Measurements from ENCODE around the gene STK17B.

STK17B gene

DNA sequence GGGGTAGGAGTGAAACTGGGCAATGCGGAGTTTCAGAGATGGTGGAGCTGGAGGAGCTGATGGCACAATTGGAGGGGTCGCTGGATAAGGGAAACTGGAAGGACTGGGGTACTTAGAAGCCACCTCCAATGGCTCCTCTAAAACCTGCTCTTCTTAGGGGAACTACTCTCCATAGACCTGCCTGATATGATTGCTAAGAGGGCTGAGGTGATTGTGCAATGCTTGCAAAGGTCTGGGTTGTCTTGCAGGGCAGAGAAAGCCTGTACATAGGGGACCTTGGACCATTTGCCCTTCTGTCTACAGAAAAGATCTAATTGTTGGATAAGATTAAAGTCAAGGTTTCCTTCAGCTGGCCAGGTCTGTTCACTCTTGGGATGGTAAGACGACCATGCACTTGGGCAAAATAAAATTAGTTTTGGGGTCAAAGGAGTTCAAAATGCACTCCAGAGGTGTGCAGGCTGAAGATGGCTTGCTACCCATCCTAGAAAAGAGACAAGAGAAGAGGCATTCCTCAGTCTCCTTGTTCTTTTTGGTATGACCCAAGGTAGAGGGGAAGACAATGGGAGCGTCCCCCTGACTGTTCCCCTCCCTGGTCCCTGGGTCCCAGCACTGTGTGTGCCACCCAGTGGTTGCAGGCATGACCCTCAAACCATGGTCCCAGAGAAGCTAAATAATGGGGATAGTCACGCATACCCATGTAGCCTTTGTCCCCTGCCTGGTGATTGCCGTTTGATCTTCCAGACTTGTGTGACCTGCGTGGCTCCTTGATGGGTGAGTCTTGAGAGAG is 41.1 kb downstream of the STK17B start:
- H2BK120ac ChIP-seq (ENCODE audit: low read depth, low read length) = no peak overlapping the region
- no peak overlapping the region for H2BK5ac ChIP-seq (ENCODE audit: low read length)
- no peak for DNase-seq (ENCODE audit: low spot score)
- H2BK15ac ChIP-seq (ENCODE audit: low read length) = no peak overlapping the region
- H4K91ac ChIP-seq (ENCODE audit: low read depth, low read length, poor library complexity) = no peak overlapping the region
- H2BK12ac ChIP-seq (ENCODE audit: low read length) = no peak overlapping the region
- H3K9me3 ChIP-seq (replicated peaks in 1 of 2; ENCODE audit: control insufficient read depth in 2 of 2, insufficient read depth in 1 of 2, low read depth in 1 of 2, low read length in 2 of 2) = peaks cover 23 to 61% of the 10 kb centered on the region in 2 donors
- no CpG with 5 or more reads among the region's 7 CpGs for WGBS, 2 donors (ENCODE audit: extremely low coverage in 2 of 2, insufficient read length in 2 of 2, insufficient replicate concordance in 1 of 2)
- no peak overlapping the region for H3K4me2 ChIP-seq (ENCODE audit: insufficient read depth, low read length, poor library complexity, severe bottlenecking)
- no peaks in the 10 kb centered on the region for H3K4me1 ChIP-seq (ENCODE audit: control insufficient read depth in 2 of 2, insufficient read depth in 1 of 2, low read depth in 1 of 2, low read length in 2 of 2)
- peaks cover 0 to 2% of the 10 kb centered on the region in 2 donors for H3K36me3 ChIP-seq (replicated peaks in 1 of 2; ENCODE audit: control insufficient read depth in 2 of 2, insufficient read depth in 2 of 2, low read length in 2 of 2)
- no peak overlapping the region for H3K9ac ChIP-seq (ENCODE audit: low read depth, low read length, poor library complexity)
- no peaks in the 10 kb centered on the region for H3K79me1 ChIP-seq (ENCODE audit: low read depth, low read length)
- H3K18ac ChIP-seq (ENCODE audit: low read length) = no peak overlapping the region
- H2AFZ ChIP-seq (ENCODE audit: low read length) = no peak overlapping the region
- H2AK5ac ChIP-seq (ENCODE audit: low read depth, low read length) = no peak overlapping the region
- no peaks in the 10 kb centered on the region for H3K27me3 ChIP-seq (ENCODE audit: control insufficient read depth in 3 of 3, insufficient read depth in 3 of 3, low read depth in 1 of 3, low read length in 3 of 3)
- H4K8ac ChIP-seq (ENCODE audit: low read depth, low read length) = no peak overlapping the region
- H3K14ac ChIP-seq (ENCODE audit: low read length) = no peak overlapping the region
- peak overlapping the region in 1 of 2 donors; percentile 52 for H3K4me3 ChIP-seq (ENCODE audit: low read length in 2 of 2)
- no peak overlapping the region for H3K23ac ChIP-seq (ENCODE audit: low read depth, low read length, poor library complexity)
- no peak overlapping the region for H3K4ac ChIP-seq (ENCODE audit: low read length)
- no peak overlapping the region for H3K27ac ChIP-seq (replicated peaks; ENCODE audit: low read length)

DNA sequence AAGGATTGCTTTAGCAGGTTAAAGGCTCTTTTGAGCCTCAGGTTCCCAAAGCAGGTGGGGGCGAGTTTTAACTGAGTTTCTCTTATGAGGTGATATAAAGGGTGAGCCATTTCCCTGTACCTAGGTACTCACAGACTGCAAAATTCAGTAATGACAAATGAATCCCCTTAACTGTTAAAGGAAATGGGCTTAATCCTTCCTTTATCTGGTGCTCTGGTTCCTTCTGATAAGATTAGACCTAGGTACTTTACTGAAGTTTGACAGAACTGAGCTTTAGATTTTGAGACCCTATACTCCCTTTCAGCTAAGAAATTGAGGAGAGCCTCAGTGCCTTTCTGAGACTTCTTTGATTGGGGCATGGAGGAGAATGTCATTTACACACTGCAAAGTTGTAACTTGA is 42.6 kb downstream of the STK17B start:
- Histone ChIP-seq H2AFZ (ENCODE audit: low read length) (no peak overlapping the region), H3K36me3 (replicated peaks in 1 of 2; ENCODE audit: control insufficient read depth in 2 of 2, insufficient read depth in 2 of 2, low read length in 2 of 2) (peaks cover 0 to 2% of the 10 kb centered on the region in 2 donors), H2BK12ac (ENCODE audit: low read length) (no peak overlapping the region), H3K4me1 (ENCODE audit: control insufficient read depth in 2 of 2, insufficient read depth in 1 of 2, low read depth in 1 of 2, low read length in 2 of 2) (no peaks in the 10 kb centered on the region), H3K23ac (ENCODE audit: low read depth, low read length, poor library complexity) (no peak overlapping the region), H3K18ac (ENCODE audit: low read length) (no peak overlapping the region), H3K4ac (ENCODE audit: low read length) (no peak overlapping the region), H3K14ac (ENCODE audit: low read length) (no peak overlapping the region), H3K4me2 (ENCODE audit: insufficient read depth, low read length, poor library complexity, severe bottlenecking) (no peak overlapping the region), H3K79me1 (ENCODE audit: low read depth, low read length) (no peaks in the 10 kb centered on the region), H2BK15ac (ENCODE audit: low read length) (no peak overlapping the region), H3K27ac (replicated peaks; ENCODE audit: low read length) (no peak overlapping the region), H2BK120ac (ENCODE audit: low read depth, low read length) (no peak overlapping the region), H4K91ac (ENCODE audit: low read depth, low read length, poor library complexity) (no peak overlapping the region), H4K8ac (ENCODE audit: low read depth, low read length) (no peak overlapping the region), H2AK5ac (ENCODE audit: low read depth, low read length) (no peak overlapping the region), H2BK5ac (ENCODE audit: low read length) (no peak overlapping the region), H3K9me3 (replicated peaks in 1 of 2; ENCODE audit: control insufficient read depth in 2 of 2, insufficient read depth in 1 of 2, low read depth in 1 of 2, low read length in 2 of 2) (peaks cover 22 to 56% of the 10 kb centered on the region in 2 donors), H3K27me3 (ENCODE audit: control insufficient read depth in 3 of 3, insufficient read depth in 3 of 3, low read depth in 1 of 3, low read length in 3 of 3) (no peaks in the 10 kb centered on the region), H3K9ac (ENCODE audit: low read depth, low read length, poor library complexity) (no peak overlapping the region), H3K4me3 (ENCODE audit: low read length in 2 of 2) (no peak overlapping the region)
- DNase-seq (ENCODE audit: low spot score) = no peak
- WGBS, 2 donors (ENCODE audit: extremely low coverage in 2 of 2, insufficient read length in 2 of 2, insufficient replicate concordance in 1 of 2) = no CpG with 5 or more reads among the region's 1 CpG

DNA sequence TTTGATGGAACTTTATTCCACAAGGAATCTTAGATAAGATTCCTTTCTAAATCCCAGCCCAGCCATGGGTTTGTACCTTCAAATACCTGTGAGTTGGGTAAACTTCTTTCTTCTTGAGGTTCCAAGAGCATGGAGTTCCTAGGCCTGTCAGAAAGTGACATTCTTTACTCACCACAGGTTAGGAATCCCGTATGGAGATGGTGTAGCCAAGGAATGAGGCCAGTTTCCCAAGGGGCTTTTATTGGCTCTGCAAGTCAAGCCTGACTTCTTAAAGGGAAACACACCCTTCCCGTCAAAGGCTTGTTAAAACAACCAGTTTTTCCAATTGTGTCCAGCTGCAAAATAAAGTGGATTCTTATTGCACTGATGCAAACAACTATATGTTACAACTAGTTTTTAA is 45.8 kb downstream of the STK17B start:
- H3K27me3 ChIP-seq (ENCODE audit: control insufficient read depth in 3 of 3, insufficient read depth in 3 of 3, low read depth in 1 of 3, low read length in 3 of 3) = no peaks in the 10 kb centered on the region
- H2BK12ac ChIP-seq (ENCODE audit: low read length) = no peak overlapping the region
- H2BK5ac ChIP-seq (ENCODE audit: low read length) = no peak overlapping the region
- H3K4me2 ChIP-seq (ENCODE audit: insufficient read depth, low read length, poor library complexity, severe bottlenecking) = no peak overlapping the region
- peaks cover 12 to 28% of the 10 kb centered on the region in 2 donors for H3K9me3 ChIP-seq (replicated peaks in 1 of 2; ENCODE audit: control insufficient read depth in 2 of 2, insufficient read depth in 1 of 2, low read depth in 1 of 2, low read length in 2 of 2)
- H3K4me1 ChIP-seq (ENCODE audit: control insufficient read depth in 2 of 2, insufficient read depth in 1 of 2, low read depth in 1 of 2, low read length in 2 of 2) = peaks cover 0 to 2% of the 10 kb centered on the region in 2 donors
- H3K27ac ChIP-seq (replicated peaks; ENCODE audit: low read length) = no peak overlapping the region
- no peak overlapping the region for H2BK15ac ChIP-seq (ENCODE audit: low read length)
- WGBS, 2 donors (ENCODE audit: extremely low coverage in 2 of 2, insufficient read length in 2 of 2, insufficient replicate concordance in 1 of 2) = no CpG with 5 or more reads among the region's 2 CpGs
- no peak overlapping the region for H3K4me3 ChIP-seq (ENCODE audit: low read length in 2 of 2)
- no peak overlapping the region for H4K91ac ChIP-seq (ENCODE audit: low read depth, low read length, poor library complexity)
- DNase-seq (ENCODE audit: low spot score) = no peak
- no peak overlapping the region for H3K14ac ChIP-seq (ENCODE audit: low read length)
- H3K79me1 ChIP-seq (ENCODE audit: low read depth, low read length) = no peaks in the 10 kb centered on the region
- no peak overlapping the region for H3K18ac ChIP-seq (ENCODE audit: low read length)
- H3K36me3 ChIP-seq (replicated peaks in 1 of 2; ENCODE audit: control insufficient read depth in 2 of 2, insufficient read depth in 2 of 2, low read length in 2 of 2) = peaks cover 0 to 2% of the 10 kb centered on the region in 2 donors
- H2AFZ ChIP-seq (ENCODE audit: low read length) = peak overlapping the region; percentile 70
- H2AK5ac ChIP-seq (ENCODE audit: low read depth, low read length) = no peak overlapping the region
- H2BK120ac ChIP-seq (ENCODE audit: low read depth, low read length) = no peak overlapping the region
- no peak overlapping the region for H4K8ac ChIP-seq (ENCODE audit: low read depth, low read length)
- H3K23ac ChIP-seq (ENCODE audit: low read depth, low read length, poor library complexity) = no peak overlapping the region
- no peak overlapping the region for H3K9ac ChIP-seq (ENCODE audit: low read depth, low read length, poor library complexity)
- no peak overlapping the region for H3K4ac ChIP-seq (ENCODE audit: low read length)

DNA sequence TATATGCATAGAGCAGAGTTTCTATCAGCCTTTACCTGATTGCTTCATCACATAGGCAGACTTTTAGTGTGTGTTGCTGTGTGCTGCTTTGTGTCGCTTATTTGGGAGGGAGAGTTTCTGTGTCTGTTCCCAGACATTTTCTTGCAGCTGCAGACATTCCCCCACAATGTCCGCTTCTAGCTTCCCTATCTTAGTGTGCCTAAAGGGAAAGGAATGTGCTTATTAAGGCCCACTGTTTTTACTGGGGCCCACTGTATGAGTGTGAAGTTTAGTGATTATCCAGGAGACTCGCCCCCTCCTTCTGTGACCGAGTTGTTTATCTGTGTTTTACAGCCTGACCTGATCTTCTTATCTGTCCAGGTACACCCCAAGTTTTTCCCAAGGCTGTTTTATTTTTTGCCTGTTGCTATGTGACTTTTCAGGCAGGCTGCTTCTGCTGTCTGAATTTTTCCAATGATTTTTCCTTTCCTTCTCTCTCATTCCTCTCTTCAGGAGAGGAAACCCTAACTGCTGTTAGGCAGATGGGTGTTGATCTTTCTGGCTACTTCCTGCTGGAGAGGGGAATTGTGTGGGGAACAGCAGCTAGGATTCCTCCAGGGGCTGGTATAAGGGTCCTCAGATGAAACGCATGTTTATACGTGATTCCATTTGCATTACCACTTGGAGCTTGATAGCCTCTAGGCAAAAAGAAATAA is 47.6 kb downstream of the STK17B start:
- no peak overlapping the region for H2BK5ac ChIP-seq (ENCODE audit: low read length)
- no peak overlapping the region for H3K27ac ChIP-seq (replicated peaks; ENCODE audit: low read length)
- no peak overlapping the region for H2BK120ac ChIP-seq (ENCODE audit: low read depth, low read length)
- no peak overlapping the region for H3K18ac ChIP-seq (ENCODE audit: low read length)
- no peak overlapping the region for H2BK15ac ChIP-seq (ENCODE audit: low read length)
- no peak overlapping the region for H3K4me3 ChIP-seq (ENCODE audit: low read length in 2 of 2)
- no peak for DNase-seq (ENCODE audit: low spot score)
- H2AFZ ChIP-seq (ENCODE audit: low read length) = peak overlapping the region; percentile 51
- H3K9me3 ChIP-seq (replicated peaks in 1 of 2; ENCODE audit: control insufficient read depth in 2 of 2, insufficient read depth in 1 of 2, low read depth in 1 of 2, low read length in 2 of 2) = peaks cover 4 to 15% of the 10 kb centered on the region in 2 donors
- H3K79me1 ChIP-seq (ENCODE audit: low read depth, low read length) = no peaks in the 10 kb centered on the region
- H3K9ac ChIP-seq (ENCODE audit: low read depth, low read length, poor library complexity) = no peak overlapping the region
- H4K91ac ChIP-seq (ENCODE audit: low read depth, low read length, poor library complexity) = no peak overlapping the region
- peaks cover 0 to 2% of the 10 kb centered on the region in 2 donors for H3K4me1 ChIP-seq (ENCODE audit: control insufficient read depth in 2 of 2, insufficient read depth in 1 of 2, low read depth in 1 of 2, low read length in 2 of 2)
- no peak overlapping the region for H3K23ac ChIP-seq (ENCODE audit: low read depth, low read length, poor library complexity)
- H3K14ac ChIP-seq (ENCODE audit: low read length) = no peak overlapping the region
- no peak overlapping the region for H2BK12ac ChIP-seq (ENCODE audit: low read length)
- no peaks in the 10 kb centered on the region for H3K27me3 ChIP-seq (ENCODE audit: control insufficient read depth in 3 of 3, insufficient read depth in 3 of 3, low read depth in 1 of 3, low read length in 3 of 3)
- H3K4ac ChIP-seq (ENCODE audit: low read length) = no peak overlapping the region
- H4K8ac ChIP-seq (ENCODE audit: low read depth, low read length) = no peak overlapping the region
- no peak overlapping the region for H2AK5ac ChIP-seq (ENCODE audit: low read depth, low read length)
- no peak overlapping the region for H3K4me2 ChIP-seq (ENCODE audit: insufficient read depth, low read length, poor library complexity, severe bottlenecking)
- no peaks in the 10 kb centered on the region for H3K36me3 ChIP-seq (replicated peaks in 1 of 2; ENCODE audit: control insufficient read depth in 2 of 2, insufficient read depth in 2 of 2, low read length in 2 of 2)
- no CpG with 5 or more reads among the region's 6 CpGs for WGBS, 2 donors (ENCODE audit: extremely low coverage in 2 of 2, insufficient read length in 2 of 2, insufficient replicate concordance in 1 of 2)
